Pancreas (tissue), 10 donors: Measurements from ENCODE around the gene RNF6. TPM values are rescaled to one million over a fixed set of nuclear protein-coding genes. Genes with fewer than 3 reads are reported as not detected.

Experiments
- ATAC-seq, 4 donors: fragments of 200-7000 bp; cut with Tn5 transposase; one replicate each; pipeline versions ENCODE4 v1.8.0 to v1.9.1; 2020; ENCODE audit warnings: mild to moderate bottlenecking in 4 of 4, moderate library complexity in 4 of 4
- DNase-seq, 6 donors: peaks; one replicate each; pipeline ENCODE4 v3.0.0-alpha.2; 2020
- FAIRE-seq: peaks from 2 replicates; lab custom pipeline; 2012; peaks lifted over from hg19 to GRCh38; lab: Jason Lieb, UNC
- H3K27ac ChIP-seq, 4 donors: fragments of 200-600 bp; sonication (generic); 1 replicate in 3 of 4; 2 replicates in 1 of 4; pipeline versions ENCODE4 v1.5.0 to v1.8.0; 2020
- H3K27me3 ChIP-seq, 4 donors: fragments of 200-600 bp; one replicate each; pipeline ENCODE4 v1.8.0; 2021
- H3K36me3 ChIP-seq, 3 donors: fragments of 200-600 bp; sonication (generic) in 1 of 3; one replicate each; pipeline versions ENCODE4 v1.5.0 to v1.8.0; 2020 to 2021
- H3K4me1 ChIP-seq, 3 donors: fragments of 200-600 bp; one replicate each; pipeline ENCODE4 v1.8.0; 2021
- H3K4me3 ChIP-seq, 4 donors: fragments of 200-600 bp; sonication (generic) in 2 of 4; one replicate each; pipeline versions ENCODE4 v1.5.0 to v1.8.0; 2020 to 2021
- H3K9me3 ChIP-seq, 4 donors: fragments of 200-600 bp; one replicate each; pipeline ENCODE4 v1.8.0; 2021
- CTCF ChIP-seq, 4 donors: fragments of 200-600 bp; sonication (generic) in 3 of 4; IDR thresholded peaks; one replicate each; pipeline versions ENCODE4 v1.5.0 to v1.8.0; 2021; ENCODE audit warnings: antibody characterized with exemption in 4 of 4
- WGBS, 2 donors: extraction: QIAGEN DNeasy Blood & Tissue Kit; methylation state at CpG; one replicate each; pipeline ENCODE4 v1.1.7; 2013; 5-methylcytosine and 5-hydroxymethylcytosine counted together
- intact Hi-C, 3 donors: fragments of 100-400 bp; cut with DNase I; formaldehyde crosslinking; loops; one replicate each; pipeline versions ENCODE4 v1.11.1 to v1.14.2; 2022
- polyA plus RNA-seq, 2 donors: library from polyadenylated mRNA; stranded (reverse); fragments of 200-250 nt; gene quantifications; one replicate each; pipeline ENCODE4 v1.2.3, GENCODE V29; 2013
- total RNA-seq, 6 donors: library from RNA; stranded (reverse); fragmentation: NEBNext Ultra II Directional in 4 of 6; extraction: Animal tissue kit (Norgen Biotek cat#: 25700) in 4 of 6; gene quantifications; one replicate each; pipeline versions ENCODE4 v1.2.1 to v1.2.4, GENCODE V29; 2021 to 2023
- donor health status: healthy with polysubstance abuse.
- donor health status: DM: no; HTN: no; CAD: no; lungs with moderate emphysema.
- donor health status: DM: no; HTN: no; CAD: no.
- donor health status: control.
- donor health status: control.
- donor health status: Bipolar disorder and iron deficiency.
- donor health status: DM: yes; HTN: yes; CAD: no.
- donor health status: DM: no; HTN: no; CAD: no.
- donor health status: DM: no; HTN: no; CAD: no.
- donor health status: DM: yes; HTN: yes; CAD: no.

Gene RNF6
- total and polyA plus RNA-seq, 8 donors: 5.9 to 17.2 (median 11.7) TPM

DNA sequence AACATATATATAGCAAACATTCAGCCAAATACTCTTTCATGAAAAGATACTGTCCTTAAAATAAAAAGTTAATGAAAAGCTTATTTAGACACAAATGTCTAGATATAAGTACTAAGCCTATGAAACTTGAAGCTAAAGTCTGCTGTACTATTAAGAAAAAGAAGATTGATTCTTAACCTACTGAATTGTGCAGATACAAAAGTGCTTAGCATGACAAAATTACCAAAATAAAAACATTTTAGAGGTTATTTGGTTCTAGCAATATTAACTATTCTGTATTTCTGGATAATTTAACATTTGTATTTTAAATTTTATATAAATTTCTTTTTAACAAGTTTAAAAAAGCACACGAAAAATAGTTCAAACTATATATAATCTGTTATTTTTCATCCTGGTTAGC lies 8.8 kb downstream of the RNF6 start:
- FAIRE-seq (no peak), DNase-seq (no peak), ATAC-seq (no peak)
- H3K36me3 ChIP-seq: peaks cover 0 to 58% (median 34%) of the 10 kb centered on the region in 3 donors
- intact Hi-C loops: no loop called here
- H3K9me3 ChIP-seq: no peaks in the 10 kb centered on the region
- no peaks in the 10 kb centered on the region for H3K4me1 ChIP-seq
- WGBS, 2 donors: 63 to 78% methylated on average over 1 of the region's 1 CpG
- no peak for TF ChIP-seq CTCF (IDR thresholded peaks at IDR 0.05)
- H3K27me3 ChIP-seq: no peaks in the 10 kb centered on the region
- H3K4me3 ChIP-seq: no peak overlapping the region
- no peak overlapping the region for H3K27ac ChIP-seq

DNA sequence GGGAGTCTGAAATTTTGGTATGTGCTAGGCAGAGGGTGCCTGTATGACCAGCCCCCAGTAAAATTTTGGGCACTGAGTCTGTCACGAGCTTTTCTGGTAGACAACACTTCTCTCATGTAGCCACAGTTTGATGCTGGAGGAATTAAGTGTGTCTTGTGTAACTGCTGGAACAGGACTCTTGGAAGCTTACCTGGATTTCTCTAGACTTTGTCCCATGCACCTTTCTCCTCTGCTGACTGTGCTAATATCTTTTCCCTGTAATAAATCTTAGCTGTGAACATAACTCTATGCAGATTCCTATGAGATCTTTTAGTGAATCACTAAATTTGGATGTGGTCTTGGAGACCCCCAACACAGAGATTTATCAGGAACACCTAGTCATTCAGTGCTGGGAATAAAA lies 13.8 kb downstream of the RNF6 start:
- intact Hi-C loops: no loop called here
- Histone ChIP-seq H3K36me3 (peaks cover 0 to 11% (median 0%) of the 10 kb centered on the region in 3 donors), H3K4me1 (no peaks in the 10 kb centered on the region), H3K27me3 (no peaks in the 10 kb centered on the region), H3K27ac (no peak overlapping the region), H3K4me3 (no peak overlapping the region), H3K9me3 (no peaks in the 10 kb centered on the region)
- FAIRE-seq: no peak
- TF ChIP-seq CTCF (IDR thresholded peaks at IDR 0.05): no peak
- DNase-seq: no peak
- WGBS, 2 donors: 85 to 92% methylated on average over 1 of the region's 1 CpG
- no peak for ATAC-seq

GRCh38 chr13:26202365-26202972 lies 19.6 kb downstream of the RNF6 start:
- Histone ChIP-seq H3K27me3 (no peaks in the 10 kb centered on the region), H3K4me1 (peaks cover 0 to 6% (median 2%) of the 10 kb centered on the region in 3 donors), H3K27ac (no peak overlapping the region), H3K9me3 (no peaks in the 10 kb centered on the region), H3K36me3 (no peaks in the 10 kb centered on the region), H3K4me3 (no peak overlapping the region)
- FAIRE-seq (no peak), DNase-seq (no peak), ATAC-seq (peak; percentile 61 to 70 (median 66))
- intact Hi-C loops: no loop called here
- no peak for TF ChIP-seq CTCF (IDR thresholded peaks at IDR 0.05)

GRCh38 chr13:26200811-26201210 lies 21.3 kb downstream of the RNF6 start:
- ATAC-seq: no peak
- Histone ChIP-seq H3K27ac (no peak overlapping the region), H3K9me3 (no peaks in the 10 kb centered on the region), H3K4me3 (no peak overlapping the region), H3K36me3 (no peaks in the 10 kb centered on the region), H3K27me3 (no peaks in the 10 kb centered on the region), H3K4me1 (peaks cover 0 to 6% (median 2%) of the 10 kb centered on the region in 3 donors)
- DNase-seq: no peak
- intact Hi-C loops: no loop called here
- FAIRE-seq: no peak
- no peak for TF ChIP-seq CTCF (IDR thresholded peaks at IDR 0.05)

- Histone ChIP-seq H3K4me1 (peaks cover 0 to 6% (median 2%) of the 10 kb centered on the region in 3 donors), H3K36me3 (no peaks in the 10 kb centered on the region), H3K27ac (no peak overlapping the region), H3K4me3 (no peak overlapping the region), H3K27me3 (no peaks in the 10 kb centered on the region), H3K9me3 (no peaks in the 10 kb centered on the region)
- no peak for DNase-seq
- intact Hi-C loops: no loop called here
- FAIRE-seq: no peak
- TF ChIP-seq CTCF (IDR thresholded peaks at IDR 0.05): no peak
- ATAC-seq: no peak
These were observed 24.0 kb downstream of the RNF6 start for GRCh38 chr13:26198116-26198515.
